Esophagus muscularis mucosa (tissue), 4 donors: Measurements from ENCODE around the gene LIPT2. TPM values are rescaled to one million over a fixed set of nuclear protein-coding genes. Genes with fewer than 3 reads are reported as not detected.

Experiments used
- DNase-seq: peaks from one replicate; pipeline ENCODE4 v3.0.0-alpha.2; 2017; ENCODE audit errors: extremely low spot score
- H3K27ac ChIP-seq, 4 donors: fragments of 200-600 bp; sonication (generic); replicated peaks in 1 of 4; 1 replicate in 3 of 4; 2 replicates in 1 of 4; pipeline ENCODE4 v1.5.1; 2016 to 2019; ENCODE audit warnings: mild to moderate bottlenecking in 1 of 4
- H3K27me3 ChIP-seq, 4 donors: fragments of 200-600 bp; sonication (generic); one replicate each; pipeline versions ENCODE4 v1.5.1 to v1.6.0; 2016 to 2019
- H3K36me3 ChIP-seq, 4 donors: fragments of 200-600 bp; sonication (generic); one replicate each; pipeline ENCODE4 v1.5.1; 2016 to 2019
- H3K4me1 ChIP-seq, 4 donors: fragments of 200-600 bp; sonication (generic); one replicate each; pipeline ENCODE4 v1.5.1; 2016 to 2019
- H3K4me3 ChIP-seq, 4 donors: fragments of 200-600 bp; sonication (generic); 1 replicate in 2 of 4; 2 replicates in 2 of 4; pipeline ENCODE4 v1.5.1; 2016 to 2019; ENCODE audit warnings: mild to moderate bottlenecking in 4 of 4, moderate library complexity in 1 of 4
- H3K9me3 ChIP-seq, 4 donors: fragments of 200-600 bp; sonication (generic); 1 replicate in 3 of 4; 2 replicates in 1 of 4; pipeline ENCODE4 v1.5.1; 2016 to 2019
- EP300 ChIP-seq: sonication (generic); formaldehyde crosslinking; IDR thresholded peaks from one replicate; pipeline ENCODE4 v1.6.1; 2017; ENCODE audit warnings: antibody characterized with exemption
- POLR2A ChIP-seq: fragments of 450-650 bp; IDR thresholded peaks from one replicate; pipeline ENCODE4 v1.6.1; 2017; ENCODE audit warnings: antibody characterized with exemption, moderate library complexity, mild to moderate bottlenecking, low read depth
- POLR2AphosphoS5 ChIP-seq, 2 donors: sonication (generic); formaldehyde crosslinking; IDR thresholded peaks; one replicate each; pipeline ENCODE4 v1.6.1; 2017; ENCODE audit warnings: antibody characterized with exemption in 2 of 2
- WGBS: methylation state at CpG from one replicate; pipeline ENCODE4 v1.1.5; 2018; 5-methylcytosine and 5-hydroxymethylcytosine counted together
- intact Hi-C: fragments of 100-400 bp; cut with DNase I; formaldehyde crosslinking; loops from one replicate; pipeline ENCODE4 v1.15.1; 2023
- total RNA-seq, 4 donors: library from RNA; depleted of rRNA; stranded (reverse); fragments of >200 nt; gene quantifications; one replicate each; pipeline versions ENCODE4 v1.1.0 to v1.2.1, GENCODE V29; 2016
- TF ChIP-seq, protein P1 (sequence below), 3 experiments: fragments of 200-600 bp in 2 of 3; fragments of 450-650 bp in 1 of 3; sonication (generic) in 2 of 3; IDR thresholded peaks; one replicate each; pipeline ENCODE4 v1.5.1; 2017 to 2019; ENCODE audit warnings: antibody characterized with exemption in 3 of 3, mild to moderate bottlenecking in 2 of 3, moderate library complexity in 1 of 3

The LIPT2 gene
- total RNA-seq, 4 donors from 2014 or later, result 2.2 to 6.7 (median 2.7) TPM

DNA sequence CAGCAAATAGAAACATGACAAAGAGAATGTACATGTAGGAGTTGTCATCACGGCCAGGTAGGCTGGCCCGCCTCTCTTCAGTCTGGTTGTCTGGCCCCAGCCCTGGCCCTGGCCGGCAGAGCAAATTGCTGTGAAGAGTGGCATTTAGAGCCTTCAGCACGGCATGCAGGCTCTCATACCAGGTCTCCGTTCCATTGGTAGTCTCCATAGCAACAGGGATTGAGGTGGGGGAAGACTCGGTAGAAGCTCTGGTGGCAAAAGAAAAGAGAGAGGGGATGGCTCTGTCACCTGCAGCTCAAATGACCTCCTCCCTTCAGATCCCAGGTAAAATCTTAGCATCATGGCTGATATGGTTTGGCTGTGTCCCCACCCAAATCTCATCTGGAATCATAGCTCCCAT, 36.2 kb downstream of the LIPT2 start:
- H3K36me3 ChIP-seq, result peaks cover 0 to 11% (median 2%) of the 10 kb centered on the region in 4 donors
- H3K4me3 ChIP-seq, result no peak overlapping the region
- peaks cover 0 to 5% (median 0%) of the 10 kb centered on the region in 4 donors for H3K27me3 ChIP-seq
- peaks cover 0 to 14% (median 10%) of the 10 kb centered on the region in 4 donors for H3K4me1 ChIP-seq
- intact Hi-C loops, result no loop called here
- 98% methylated on average over 6 of the region's 6 CpGs for WGBS
- DNase-seq, result no peak
- TF ChIP-seq, protein P1, sequence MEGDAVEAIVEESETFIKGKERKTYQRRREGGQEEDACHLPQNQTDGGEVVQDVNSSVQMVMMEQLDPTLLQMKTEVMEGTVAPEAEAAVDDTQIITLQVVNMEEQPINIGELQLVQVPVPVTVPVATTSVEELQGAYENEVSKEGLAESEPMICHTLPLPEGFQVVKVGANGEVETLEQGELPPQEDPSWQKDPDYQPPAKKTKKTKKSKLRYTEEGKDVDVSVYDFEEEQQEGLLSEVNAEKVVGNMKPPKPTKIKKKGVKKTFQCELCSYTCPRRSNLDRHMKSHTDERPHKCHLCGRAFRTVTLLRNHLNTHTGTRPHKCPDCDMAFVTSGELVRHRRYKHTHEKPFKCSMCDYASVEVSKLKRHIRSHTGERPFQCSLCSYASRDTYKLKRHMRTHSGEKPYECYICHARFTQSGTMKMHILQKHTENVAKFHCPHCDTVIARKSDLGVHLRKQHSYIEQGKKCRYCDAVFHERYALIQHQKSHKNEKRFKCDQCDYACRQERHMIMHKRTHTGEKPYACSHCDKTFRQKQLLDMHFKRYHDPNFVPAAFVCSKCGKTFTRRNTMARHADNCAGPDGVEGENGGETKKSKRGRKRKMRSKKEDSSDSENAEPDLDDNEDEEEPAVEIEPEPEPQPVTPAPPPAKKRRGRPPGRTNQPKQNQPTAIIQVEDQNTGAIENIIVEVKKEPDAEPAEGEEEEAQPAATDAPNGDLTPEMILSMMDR (IDR thresholded peaks at IDR 0.05), result no peak
- TF ChIP-seq POLR2AphosphoS5 (IDR thresholded peaks at IDR 0.05) (no peak), EP300 (no peak), POLR2A (no peak)
- H3K9me3 ChIP-seq, result no peaks in the 10 kb centered on the region
- no peak overlapping the region for H3K27ac ChIP-seq

DNA sequence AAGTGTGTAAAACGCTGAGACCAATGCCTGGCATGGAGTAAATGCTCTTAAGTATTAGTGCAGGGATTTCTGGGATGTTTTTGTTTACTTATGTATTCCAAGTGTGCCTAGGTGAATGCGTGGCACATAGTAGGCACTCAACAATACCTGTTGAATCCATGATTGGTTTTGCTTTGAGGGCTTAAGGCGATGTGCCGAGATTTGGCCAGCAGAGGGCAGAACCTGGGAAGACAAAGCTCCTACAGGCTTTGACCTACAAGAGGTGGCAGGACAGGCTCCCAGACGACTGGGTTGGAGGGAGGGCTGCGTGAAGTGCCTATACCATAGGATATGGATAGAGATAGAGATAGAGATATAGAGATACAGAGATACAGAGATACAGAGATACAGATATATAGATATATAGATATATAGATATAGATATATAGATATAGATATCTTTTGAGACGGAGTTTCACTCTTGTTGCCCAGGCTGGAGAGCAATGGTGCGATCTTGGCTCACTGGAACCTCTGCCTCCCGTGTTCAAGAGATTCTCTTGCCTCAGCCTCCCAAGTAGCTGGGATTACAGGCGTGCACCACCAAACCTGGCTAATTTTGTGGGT, 40.0 kb downstream of the LIPT2 start:
- H3K27ac ChIP-seq, result no peak overlapping the region
- H3K27me3 ChIP-seq, result peaks cover 0 to 10% (median 0%) of the 10 kb centered on the region in 4 donors
- no peak for TF ChIP-seq POLR2A
- TF ChIP-seq, protein P1 (IDR thresholded peaks at IDR 0.05), result peak; percentile 61 to 74 (median 71)
- no peaks in the 10 kb centered on the region for H3K9me3 ChIP-seq
- H3K36me3 ChIP-seq, result peaks cover 0 to 11% (median 2%) of the 10 kb centered on the region in 4 donors
- 36% methylated on average over 10 of the region's 10 CpGs for WGBS
- no peak for DNase-seq
- intact Hi-C loops, result loop anchor here (5.0 kb wide), 2 partner anchors 119 to 284 kb away; no protein-coding TSS in a partner anchor
- peaks cover 0 to 7% (median 0%) of the 10 kb centered on the region in 4 donors for H3K4me1 ChIP-seq
- H3K4me3 ChIP-seq, result no peak overlapping the region

GRCh38 chr11:74452366-74452765, 41.2 kb downstream of the LIPT2 start:
- no peak overlapping the region for H3K27ac ChIP-seq
- peaks cover 0 to 8% (median 2%) of the 10 kb centered on the region in 4 donors for H3K36me3 ChIP-seq
- no peak for DNase-seq
- H3K4me1 ChIP-seq, result peaks cover 0 to 7% (median 0%) of the 10 kb centered on the region in 4 donors
- TF ChIP-seq, protein P1 (IDR thresholded peaks at IDR 0.05), result no peak
- TF ChIP-seq POLR2AphosphoS5 (IDR thresholded peaks at IDR 0.05) (no peak), POLR2A (no peak), EP300 (no peak)
- WGBS, result 66% methylated on average over 3 of the region's 3 CpGs
- H3K4me3 ChIP-seq, result no peak overlapping the region
- intact Hi-C loops, result loop anchor here (5.0 kb wide), 2 partner anchors 120 to 285 kb away; no protein-coding TSS in a partner anchor
- H3K9me3 ChIP-seq, result no peaks in the 10 kb centered on the region
- H3K27me3 ChIP-seq, result peaks cover 0 to 10% (median 0%) of the 10 kb centered on the region in 4 donors

- DNase-seq, result no peak
- Histone ChIP-seq H3K9me3 (no peaks in the 10 kb centered on the region), H3K27me3 (peaks cover 0 to 10% (median 0%) of the 10 kb centered on the region in 4 donors), H3K4me3 (no peak overlapping the region), H3K27ac (no peak overlapping the region), H3K36me3 (no peaks in the 10 kb centered on the region), H3K4me1 (peaks cover 0 to 7% (median 0%) of the 10 kb centered on the region in 4 donors)
- WGBS, result 66% methylated on average over 6 of the region's 6 CpGs
- TF ChIP-seq POLR2A (no peak), EP300 (no peak), POLR2AphosphoS5 (IDR thresholded peaks at IDR 0.05) (no peak)
- TF ChIP-seq, protein P1 (IDR thresholded peaks at IDR 0.05), result no peak
- intact Hi-C loops, result loop anchor here (5.0 kb wide), 2 partner anchors 122 to 287 kb away; no protein-coding TSS in a partner anchor
Measured at GRCh38 chr11:74450318-74450717, 43.2 kb downstream of the LIPT2 start.
